ENCODE results near the gene WFS1. TPM values are rescaled to one million over a fixed set of nuclear protein-coding genes. Genes with fewer than 3 reads are reported as not detected.

The WFS1 gene
- total and polyA plus RNA-seq, 5 donors from 2014 or later = 2.5 to 4.2 (median 3.8) TPM

GRCh38 chr4:6332669-6333050 is 63.0 kb downstream of the WFS1 start:
- no peak overlapping the region for H3K4me3 ChIP-seq (ENCODE audit: low read depth, low read length)
- Mint-ChIP-seq H3K9me3 (peaks cover 0 to 5% (median 2%) of the 10 kb centered on the region in 7 donors), H3K4me1 (peaks cover 5 to 18% (median 7%) of the 10 kb centered on the region in 4 donors), H3K27me3 (peaks cover 15% of the 10 kb centered on the region), H3K36me3 (no peaks in the 10 kb centered on the region), H3K27ac (no peak overlapping the region), H3K4me3 (no peak overlapping the region)
- peaks cover 6% of the 10 kb centered on the region for H3K4me1 ChIP-seq (ENCODE audit: control insufficient read depth, insufficient read depth, low read length, poor library complexity, severe bottlenecking)
- DNase-seq = no peak
- no peak for ATAC-seq (ENCODE audit: low read depth in 2 of 2)
- no peaks in the 10 kb centered on the region for H3K36me3 ChIP-seq (ENCODE audit: control insufficient read depth, insufficient read depth, low read length)
- H3K27me3 ChIP-seq (ENCODE audit: control insufficient read depth, insufficient read depth, low read length) = no peaks in the 10 kb centered on the region
- H3K9me3 ChIP-seq (ENCODE audit: control insufficient read depth in 2 of 2, low read length in 2 of 2) = peaks cover 0 to 6% of the 10 kb centered on the region in 2 experiments
- no peak overlapping the region for H3K27ac ChIP-seq (ENCODE audit: insufficient read depth, low read length, poor library complexity, severe bottlenecking)

- Histone ChIP-seq H3K27me3 (ENCODE audit: control insufficient read depth, insufficient read depth, low read length) (no peaks in the 10 kb centered on the region), H3K4me1 (ENCODE audit: control insufficient read depth, insufficient read depth, low read length, poor library complexity, severe bottlenecking) (peaks cover 15% of the 10 kb centered on the region), H3K4me3 (ENCODE audit: low read depth, low read length) (no peak overlapping the region), H3K27ac (ENCODE audit: insufficient read depth, low read length, poor library complexity, severe bottlenecking) (no peak overlapping the region), H3K36me3 (ENCODE audit: control insufficient read depth, insufficient read depth, low read length) (no peaks in the 10 kb centered on the region), H3K9me3 (ENCODE audit: control insufficient read depth in 2 of 2, low read length in 2 of 2) (peaks cover 0 to 6% of the 10 kb centered on the region in 2 experiments)
- DNase-seq (peak in 1 of 3 donors; percentile 25), ATAC-seq (ENCODE audit: low read depth in 2 of 2) (no peak)
- no peak overlapping the region for H3K27ac Mint-ChIP-seq
- peaks cover 5 to 27% (median 16%) of the 10 kb centered on the region in 4 donors for H3K4me1 Mint-ChIP-seq
- H3K4me3 Mint-ChIP-seq = no peak overlapping the region
- no peaks in the 10 kb centered on the region for H3K36me3 Mint-ChIP-seq
- H3K27me3 Mint-ChIP-seq = peaks cover 19% of the 10 kb centered on the region
- H3K9me3 Mint-ChIP-seq = peaks cover 0 to 5% (median under 1%) of the 10 kb centered on the region in 7 donors
These were observed 63.9 kb downstream of the WFS1 start for GRCh38 chr4:6333301-6334202.

- Mint-ChIP-seq H3K4me3 (peak overlapping the region in 1 of 4 donors; percentile 54), H3K4me1 (peaks cover 5 to 32% (median 21%) of the 10 kb centered on the region in 4 donors), H3K27ac (no peak overlapping the region), H3K36me3 (no peaks in the 10 kb centered on the region), H3K9me3 (peaks cover 0 to 5% (median 0%) of the 10 kb centered on the region in 7 donors), H3K27me3 (peaks cover 19% of the 10 kb centered on the region)
- no peak for DNase-seq
- no peak for ATAC-seq (ENCODE audit: low read depth in 2 of 2)
- peaks cover 0 to 6% of the 10 kb centered on the region in 2 experiments for H3K9me3 ChIP-seq (ENCODE audit: control insufficient read depth in 2 of 2, low read length in 2 of 2)
- no peaks in the 10 kb centered on the region for H3K27me3 ChIP-seq (ENCODE audit: control insufficient read depth, insufficient read depth, low read length)
- H3K4me1 ChIP-seq (ENCODE audit: control insufficient read depth, insufficient read depth, low read length, poor library complexity, severe bottlenecking) = peaks cover 23% of the 10 kb centered on the region
- H3K36me3 ChIP-seq (ENCODE audit: control insufficient read depth, insufficient read depth, low read length) = no peaks in the 10 kb centered on the region
- H3K27ac ChIP-seq (ENCODE audit: insufficient read depth, low read length, poor library complexity, severe bottlenecking) = no peak overlapping the region
- H3K4me3 ChIP-seq (ENCODE audit: low read depth, low read length) = no peak overlapping the region
These were observed 64.7 kb downstream of the WFS1 start for GRCh38 chr4:6334203-6334887.

- Mint-ChIP-seq H3K27me3 (peaks cover 19% of the 10 kb centered on the region), H3K4me1 (peaks cover 5 to 33% (median 22%) of the 10 kb centered on the region in 4 donors), H3K9me3 (peaks cover 0 to 5% (median 0%) of the 10 kb centered on the region in 7 donors), H3K4me3 (peak overlapping the region in 1 of 4 donors; percentile 54), H3K36me3 (no peaks in the 10 kb centered on the region), H3K27ac (no peak overlapping the region)
- Histone ChIP-seq H3K27ac (ENCODE audit: insufficient read depth, low read length, poor library complexity, severe bottlenecking) (no peak overlapping the region), H3K4me1 (ENCODE audit: control insufficient read depth, insufficient read depth, low read length, poor library complexity, severe bottlenecking) (peaks cover 25% of the 10 kb centered on the region), H3K9me3 (ENCODE audit: control insufficient read depth in 2 of 2, low read length in 2 of 2) (peaks cover 0 to 6% of the 10 kb centered on the region in 2 experiments), H3K27me3 (ENCODE audit: control insufficient read depth, insufficient read depth, low read length) (no peaks in the 10 kb centered on the region), H3K4me3 (ENCODE audit: low read depth, low read length) (no peak overlapping the region), H3K36me3 (ENCODE audit: control insufficient read depth, insufficient read depth, low read length) (no peaks in the 10 kb centered on the region)
- ATAC-seq (ENCODE audit: low read depth in 2 of 2) (no peak), DNase-seq (no peak)
These were observed 65.5 kb downstream of the WFS1 start for GRCh38 chr4:6335040-6335590.

GRCh38 chr4:6336166-6336565 is 66.5 kb downstream of the WFS1 start:
- peaks cover 0 to 5% (median 0%) of the 10 kb centered on the region in 7 donors for H3K9me3 Mint-ChIP-seq
- H3K4me1 ChIP-seq (ENCODE audit: control insufficient read depth, insufficient read depth, low read length, poor library complexity, severe bottlenecking) = peaks cover 25% of the 10 kb centered on the region
- H3K36me3 Mint-ChIP-seq = no peaks in the 10 kb centered on the region
- H3K9me3 ChIP-seq (ENCODE audit: control insufficient read depth in 2 of 2, low read length in 2 of 2) = peaks cover 0 to 6% of the 10 kb centered on the region in 2 experiments
- ATAC-seq (ENCODE audit: low read depth in 2 of 2) (no peak), DNase-seq (no peak)
- H3K27ac Mint-ChIP-seq = no peak overlapping the region
- no peak overlapping the region for H3K4me3 Mint-ChIP-seq
- H3K4me1 Mint-ChIP-seq = peaks cover 5 to 36% (median 24%) of the 10 kb centered on the region in 4 donors
- peaks cover 15% of the 10 kb centered on the region for H3K27me3 Mint-ChIP-seq
- H3K27me3 ChIP-seq (ENCODE audit: control insufficient read depth, insufficient read depth, low read length) = no peaks in the 10 kb centered on the region
- H3K36me3 ChIP-seq (ENCODE audit: control insufficient read depth, insufficient read depth, low read length) = no peaks in the 10 kb centered on the region
- no peak overlapping the region for H3K4me3 ChIP-seq (ENCODE audit: low read depth, low read length)
- no peak overlapping the region for H3K27ac ChIP-seq (ENCODE audit: insufficient read depth, low read length, poor library complexity, severe bottlenecking)

- Mint-ChIP-seq H3K27ac (peak overlapping the region in 2 of 3 donors; percentile 53 to 71), H3K4me1 (peaks cover 5 to 34% (median 26%) of the 10 kb centered on the region in 4 donors), H3K4me3 (peak overlapping the region; percentile 55 to 85 (median 70)), H3K9me3 (peaks cover 0 to 5% (median 0%) of the 10 kb centered on the region in 7 donors), H3K36me3 (no peaks in the 10 kb centered on the region), H3K27me3 (peaks cover 15% of the 10 kb centered on the region)
- Histone ChIP-seq H3K4me1 (ENCODE audit: control insufficient read depth, insufficient read depth, low read length, poor library complexity, severe bottlenecking) (peaks cover 25% of the 10 kb centered on the region), H3K9me3 (ENCODE audit: control insufficient read depth in 2 of 2, low read length in 2 of 2) (peaks cover 0 to 6% of the 10 kb centered on the region in 2 experiments), H3K36me3 (ENCODE audit: control insufficient read depth, insufficient read depth, low read length) (no peaks in the 10 kb centered on the region), H3K27me3 (ENCODE audit: control insufficient read depth, insufficient read depth, low read length) (no peaks in the 10 kb centered on the region), H3K27ac (ENCODE audit: insufficient read depth, low read length, poor library complexity, severe bottlenecking) (no peak overlapping the region), H3K4me3 (ENCODE audit: low read depth, low read length) (peak overlapping the region; percentile 64)
- no peak for DNase-seq
- no peak for ATAC-seq (ENCODE audit: low read depth in 2 of 2)
These were observed 67.8 kb downstream of the WFS1 start for GRCh38 chr4:6337331-6337935.

Measured in CD4-positive, CD25-positive, alpha-beta regulatory T cell (primary cell).